Activated CD8-positive, alpha-beta T cell treated with anti-CD3 and anti-CD28 coated beads for 36 hours (primary cell): ENCODE results near the gene KRT78. TPM values are rescaled to one million over a fixed set of nuclear protein-coding genes. Genes with fewer than 3 reads are reported as not detected.
A peak's percentile ranks its signal among the peaks of the same experiment; 100 is the strongest.

Source experiments
- ATAC-seq: fragments of 200-7000 bp; cut with Tn5 transposase; one replicate; pipeline ENCODE4 v1.10.0; 2021; ENCODE audit warnings: mild to moderate bottlenecking, moderate library complexity
- CTCF ChIA-PET: fragments of 350-600 bp; sonication (Branson Sonifier 250); formaldehyde crosslinking; loops from one replicate; lab custom pipeline; 2021; ENCODE audit warnings: antibody characterized with exemption; lab: Charles Lee
- POLR2A ChIA-PET: fragments of 350-600 bp; sonication (Branson Sonifier 250); formaldehyde crosslinking; loops from one replicate; lab custom pipeline; 2021; ENCODE audit warnings: antibody characterized with exemption; lab: Charles Lee
- DNase-seq: peaks from one replicate; pipeline ENCODE4 v3.0.0-alpha.2; 2020
- H3K27ac Mint-ChIP-seq: one replicate; pipeline ENCODE4 v1.8.0; 2021; ENCODE audit warnings: mild to moderate bottlenecking, mixed read lengths
- H3K27me3 Mint-ChIP-seq: one replicate; pipeline ENCODE4 v1.8.0; 2021; ENCODE audit warnings: mixed read lengths
- H3K36me3 Mint-ChIP-seq: one replicate; pipeline ENCODE4 v1.8.0; 2021; ENCODE audit warnings: low read depth, mixed read lengths
- H3K4me1 Mint-ChIP-seq: one replicate; pipeline ENCODE4 v1.8.0; 2021; ENCODE audit warnings: low read depth, mixed read lengths
- H3K4me3 Mint-ChIP-seq: one replicate; pipeline ENCODE4 v1.8.0; 2021; ENCODE audit warnings: mild to moderate bottlenecking, moderate library complexity, mixed read lengths
- H3K9me3 Mint-ChIP-seq: one replicate; pipeline ENCODE4 v1.8.0; 2021; ENCODE audit warnings: mixed read lengths
- CTCF ChIP-seq: fragments of 200-600 bp; IDR thresholded peaks from one replicate; pipeline ENCODE4 v1.8.0; 2022; ENCODE audit warnings: antibody characterized with exemption, mild to moderate bottlenecking
- intact Hi-C: fragments of 100-400 bp; cut with micrococcal nuclease; formaldehyde crosslinking; loops from one replicate; pipeline ENCODE4 v1.10.0; 2022
- total RNA-seq, 2 experiments: library from RNA; stranded (reverse); gene quantifications; one replicate each; pipeline ENCODE4 v1.2.3, GENCODE V29; 2021

KRT78 gene
- total RNA-seq, 2 experiments from 2014 or later, result not detected

GRCh38 chr12:52879394-52880351 lies 30.9 kb upstream of the KRT78 start:
- TF ChIP-seq CTCF, result peak; percentile 92
- intact Hi-C loops, result loop anchor here (10.0 kb wide), 2 partner anchors 505 to 725 kb away; no protein-coding TSS in a partner anchor
- peak; percentile 95 for ATAC-seq
- H3K36me3 Mint-ChIP-seq, result no peaks in the 10 kb centered on the region
- no peaks in the 10 kb centered on the region for H3K9me3 Mint-ChIP-seq
- ChIA-PET CTCF (interaction anchor here (0.6 to 14.2 kb wide), 101 partner anchors 8 to 729 kb away, joined by 3 to 552 read pairs (median 4); partner anchors contain the start of genes KRT1, KRT2, KRT3 and KRT74), POLR2A (interaction anchor here (1.0 kb wide), 1 partner anchor 126 kb away, joined by 3 read pairs; no protein-coding TSS in a partner anchor)
- DNase-seq, result peak; percentile 82
- H3K4me3 Mint-ChIP-seq, result peak overlapping the region; percentile 54
- H3K27ac Mint-ChIP-seq, result no peak overlapping the region
- peaks cover 5% of the 10 kb centered on the region for H3K4me1 Mint-ChIP-seq
- H3K27me3 Mint-ChIP-seq, result peaks cover 6% of the 10 kb centered on the region

- ATAC-seq, result no peak
- Mint-ChIP-seq H3K9me3 (no peaks in the 10 kb centered on the region), H3K36me3 (no peaks in the 10 kb centered on the region), H3K4me1 (peaks cover 10% of the 10 kb centered on the region), H3K27me3 (peaks cover 4% of the 10 kb centered on the region), H3K27ac (no peak overlapping the region), H3K4me3 (no peak overlapping the region)
- CTCF ChIA-PET, result interaction anchor here (0.6 to 14.2 kb wide), 66 partner anchors 9 to 756 kb away, joined by 3 to 552 read pairs (median 5); partner anchors contain the start of genes KRT1, KRT2, KRT3 and KRT74
- no peak for DNase-seq
- no peak for TF ChIP-seq CTCF
- intact Hi-C loops, result loop anchor here (10.0 kb wide), 2 partner anchors 504 to 724 kb away; no protein-coding TSS in a partner anchor
- POLR2A ChIA-PET, result no interaction called here
Measured at GRCh38 chr12:52878507-52879393, 30.0 kb upstream of the KRT78 start.

- H3K27ac Mint-ChIP-seq, result no peak overlapping the region
- DNase-seq, result no peak
- H3K27me3 Mint-ChIP-seq, result peaks cover 4% of the 10 kb centered on the region
- no peak for TF ChIP-seq CTCF
- intact Hi-C loops, result loop anchor here (10.0 kb wide), 2 partner anchors 502 to 722 kb away; no protein-coding TSS in a partner anchor
- H3K4me3 Mint-ChIP-seq, result no peak overlapping the region
- H3K9me3 Mint-ChIP-seq, result no peaks in the 10 kb centered on the region
- CTCF ChIA-PET, result interaction anchor here (0.6 to 14.2 kb wide), 10 partner anchors 8 to 700 kb away, joined by 3 to 552 read pairs (median 4); partner anchors contain the start of gene KRT74
- H3K4me1 Mint-ChIP-seq, result peaks cover 17% of the 10 kb centered on the region
- POLR2A ChIA-PET, result interaction anchor here (1.3 kb wide), 1 partner anchor 28 kb away, joined by 3 read pairs; the partner anchor contains the start of gene KRT8
- no peak for ATAC-seq
- no peaks in the 10 kb centered on the region for H3K36me3 Mint-ChIP-seq
Measured at GRCh38 chr12:52877242-52877641, 28.4 kb upstream of the KRT78 start.

- TF ChIP-seq CTCF, result no peak
- intact Hi-C loops, result loop anchor here (10.0 kb wide), 2 partner anchors 502 to 722 kb away; no protein-coding TSS in a partner anchor
- ChIA-PET POLR2A (interaction anchor here (0.6 to 1.3 kb wide), 2 partner anchors 29 to 186 kb away, joined by 3 read pairs; partner anchors contain the start of gene KRT8), CTCF (interaction anchor here (0.6 to 14.2 kb wide), 5 partner anchors 8 to 294 kb away, joined by 3 to 552 read pairs (median 39); partner anchors contain the start of gene KRT74)
- Mint-ChIP-seq H3K9me3 (no peaks in the 10 kb centered on the region), H3K4me1 (peaks cover 17% of the 10 kb centered on the region), H3K4me3 (no peak overlapping the region), H3K27me3 (peaks cover 3% of the 10 kb centered on the region), H3K36me3 (no peaks in the 10 kb centered on the region), H3K27ac (no peak overlapping the region)
- DNase-seq (no peak), ATAC-seq (no peak)
Measured at GRCh38 chr12:52876372-52876771, 27.6 kb upstream of the KRT78 start.
